NCI-H1092 (cell line): ENCODE data around the gene DIP2C.

Experiments used
- DNase-seq: peaks from one replicate; lab custom pipeline; 2025; lab: John Stamatoyannopoulos, UW

Gene DIP2C

DNA sequence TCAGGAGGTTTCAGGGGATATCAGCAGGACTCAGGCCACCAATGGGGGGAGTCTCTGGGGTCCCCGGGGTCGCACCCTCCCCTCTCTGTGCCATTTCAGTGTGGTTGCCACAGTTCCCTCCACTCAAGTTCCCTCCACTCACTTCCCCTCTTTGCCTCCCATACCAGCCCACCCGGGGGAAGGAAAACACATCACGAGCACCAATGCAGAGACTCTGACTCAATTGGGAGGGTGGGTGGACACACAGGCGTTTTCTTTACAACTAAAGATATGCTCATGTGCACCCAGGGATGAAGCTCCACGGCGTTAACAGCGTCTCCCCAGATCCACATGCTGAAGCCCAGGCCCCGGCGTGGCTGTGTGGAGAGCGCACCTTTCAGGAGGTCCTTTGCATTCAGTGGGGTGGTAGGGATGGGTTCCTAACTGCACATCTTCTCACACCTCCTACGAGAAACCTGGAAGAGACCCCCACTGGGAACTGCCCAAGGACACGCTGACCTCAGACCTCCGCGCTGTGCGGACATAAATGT lies 300.1 kb downstream of the DIP2C start:
- no peak for DNase-seq

GRCh38 chr10:388661-389045 lies 300.8 kb downstream of the DIP2C start:
- DNase-seq: no peak

GRCh38 chr10:387909-388660 lies 301.4 kb downstream of the DIP2C start:
- DNase-seq: no peak

GRCh38 chr10:387593-387891 lies 301.9 kb downstream of the DIP2C start:
- DNase-seq: no peak

DNA sequence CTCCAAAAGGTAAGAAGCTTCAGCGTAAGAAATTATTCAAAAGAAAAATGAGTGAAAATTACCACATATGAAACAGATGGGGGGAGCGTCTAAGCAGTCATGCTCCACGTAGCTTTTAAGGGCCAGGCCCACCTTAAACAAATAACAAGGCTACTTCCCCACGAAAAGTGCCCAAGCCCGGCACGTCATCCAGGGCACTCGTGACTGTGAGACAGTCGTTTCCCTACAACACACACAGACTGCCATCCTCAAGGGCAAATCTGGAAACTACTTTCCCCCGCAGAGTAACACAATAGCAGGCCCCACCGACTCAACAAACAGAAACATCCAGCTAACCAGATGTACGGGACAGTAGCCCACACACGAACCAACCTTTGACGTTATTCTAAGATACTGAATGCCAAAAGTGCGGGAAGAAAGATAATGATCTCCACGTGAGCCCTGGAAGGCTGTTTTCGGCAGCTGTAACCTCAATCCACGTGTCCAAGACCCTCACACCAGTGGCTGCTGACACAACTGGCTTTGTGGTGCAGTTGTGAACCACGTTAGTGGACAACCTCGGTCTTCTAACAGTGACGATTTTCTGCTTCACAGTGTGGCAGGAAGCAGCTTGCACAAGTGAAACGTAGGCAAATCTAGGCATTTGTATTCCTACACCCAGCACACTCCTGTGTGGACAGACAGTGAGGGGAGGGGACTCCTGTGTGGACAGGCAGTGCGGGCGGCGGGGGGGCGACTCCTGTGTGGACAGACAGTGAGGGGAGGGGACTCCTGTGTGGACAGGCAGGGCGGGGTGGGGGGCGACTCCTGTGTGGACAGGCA lies 302.5 kb downstream of the DIP2C start:
- DNase-seq: no peak

- no peak for DNase-seq
Measured at GRCh38 chr10:385571-386300, 303.7 kb downstream of the DIP2C start.

DNA sequence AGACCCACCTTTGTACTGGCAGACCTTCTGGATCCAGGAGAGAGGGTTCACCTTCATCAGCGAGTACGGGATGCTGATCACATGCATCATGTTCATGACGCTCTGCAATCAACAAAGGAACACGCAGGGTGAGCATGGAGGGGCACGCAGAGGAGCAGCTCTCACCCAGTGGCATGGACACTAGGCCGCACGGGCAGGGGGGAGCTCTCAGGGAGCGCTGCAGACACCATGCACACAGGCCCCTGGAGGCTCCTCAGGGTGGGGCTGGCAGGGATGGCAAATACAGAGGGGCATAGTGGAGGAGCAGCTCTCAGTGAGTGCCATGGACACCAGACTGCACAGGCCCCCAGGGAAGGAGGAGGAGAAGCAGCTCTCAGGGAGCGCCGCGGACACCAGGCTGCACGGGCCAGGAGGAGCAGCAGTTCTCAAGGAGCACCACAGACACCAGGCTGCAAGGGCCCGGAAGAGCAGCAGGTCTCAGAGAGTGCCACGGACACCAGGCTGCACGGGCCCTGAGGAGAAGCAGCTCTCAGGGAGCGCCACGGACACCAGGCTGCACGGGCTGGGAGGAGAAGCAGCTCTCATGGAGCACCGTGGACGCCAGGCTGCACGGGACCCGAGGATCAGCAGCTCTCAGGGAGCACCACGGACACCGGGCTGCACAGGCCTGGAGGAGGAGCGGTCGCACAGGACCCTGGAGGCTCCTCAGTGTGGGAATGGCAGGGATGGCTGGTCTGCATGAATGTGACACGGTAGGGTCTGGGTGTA lies 304.7 kb downstream of the DIP2C start:
- no peak for DNase-seq

GRCh38 chr10:383519-383918 lies 305.9 kb downstream of the DIP2C start:
- no peak for DNase-seq

DNA sequence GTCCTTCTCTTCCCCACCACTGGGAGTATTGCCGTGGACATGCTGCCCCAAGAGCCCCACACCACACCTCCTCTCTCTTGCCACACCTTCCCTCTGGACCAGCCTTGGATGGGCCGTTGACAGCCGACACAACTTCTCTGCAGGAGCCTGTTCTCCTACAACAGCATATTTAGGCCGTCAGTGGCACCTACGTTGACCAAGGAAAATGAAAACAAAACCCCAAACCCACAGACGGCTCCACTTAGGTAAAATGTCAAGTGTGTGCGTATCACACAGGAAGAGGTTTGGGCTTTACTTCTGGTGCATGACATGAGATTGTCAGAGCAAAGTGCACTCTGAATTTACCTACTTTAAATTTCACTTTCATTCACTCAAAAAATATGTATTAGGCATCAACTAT lies 307.7 kb downstream of the DIP2C start:
- DNase-seq: no peak

DNA sequence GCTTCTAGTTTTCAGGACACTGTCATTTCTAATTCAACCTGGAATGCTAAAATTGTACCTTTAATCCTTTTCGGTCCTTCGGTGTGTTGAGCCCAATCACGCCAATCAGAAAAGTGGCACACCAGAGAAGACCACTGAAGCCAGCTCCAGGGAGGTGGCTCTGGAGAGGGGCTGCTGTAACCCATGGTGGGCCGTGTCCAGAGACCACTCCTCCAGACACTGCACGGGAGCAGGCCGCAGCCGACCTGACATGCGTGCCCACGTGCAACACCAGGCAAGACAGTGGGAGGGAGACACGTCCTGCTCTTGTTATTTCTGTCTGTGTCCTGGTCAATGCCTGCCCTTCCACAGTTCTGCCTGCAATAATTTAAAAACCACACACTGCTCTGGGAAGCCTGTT lies 308.1 kb downstream of the DIP2C start:
- DNase-seq: no peak

GRCh38 chr10:380313-380940 lies 309.0 kb downstream of the DIP2C start:
- no peak for DNase-seq

- no peak for DNase-seq
Measured at GRCh38 chr10:378930-379704, 310.4 kb downstream of the DIP2C start.

- no peak for DNase-seq
Measured at GRCh38 chr10:378230-378929, 311.1 kb downstream of the DIP2C start.

- no peak for DNase-seq
Measured at GRCh38 chr10:377228-377627, 312.2 kb downstream of the DIP2C start.

- DNase-seq: no peak
Measured at GRCh38 chr10:375815-376505, 313.5 kb downstream of the DIP2C start.

DNA sequence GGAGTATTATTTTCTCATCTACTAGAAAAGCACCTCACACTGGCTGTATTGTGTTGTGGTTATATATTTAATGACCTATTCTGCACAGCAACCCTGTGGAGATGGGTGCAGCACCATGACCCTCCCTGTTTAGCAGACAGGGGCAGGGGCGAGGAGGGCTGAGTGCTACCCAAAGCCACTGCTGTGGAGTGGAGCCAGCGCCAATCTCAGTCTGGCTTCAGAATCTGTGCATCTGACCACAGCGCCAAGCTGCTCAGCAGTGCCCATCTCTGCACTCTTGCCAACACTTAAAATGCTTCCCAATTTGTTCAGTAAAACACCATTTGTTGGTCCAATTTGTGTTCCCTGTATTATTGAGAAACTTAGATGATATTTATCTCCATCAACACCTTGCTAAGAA lies 315.1 kb downstream of the DIP2C start:
- no peak for DNase-seq

GRCh38 chr10:373526-374309 lies 315.8 kb downstream of the DIP2C start:
- DNase-seq: no peak

DNA sequence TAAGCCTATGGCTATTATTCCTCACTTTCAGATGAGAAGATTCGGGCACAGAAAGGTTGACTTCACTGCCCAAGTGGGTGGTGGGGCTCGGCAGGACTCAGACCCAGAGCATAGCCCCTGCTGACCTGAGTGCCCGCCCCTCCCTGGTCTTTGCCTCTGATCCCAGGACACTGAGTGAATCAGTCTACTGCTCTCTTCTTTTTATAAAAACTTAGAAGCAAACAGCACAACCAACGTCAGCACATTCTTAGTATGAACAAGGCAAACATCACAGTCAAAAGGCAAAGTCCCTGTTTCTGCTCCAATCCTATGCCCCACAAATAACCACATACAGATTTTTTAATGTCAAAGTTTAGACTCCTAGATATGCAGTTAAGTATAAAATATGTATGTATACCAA lies 316.5 kb downstream of the DIP2C start:
- no peak for DNase-seq

DNA sequence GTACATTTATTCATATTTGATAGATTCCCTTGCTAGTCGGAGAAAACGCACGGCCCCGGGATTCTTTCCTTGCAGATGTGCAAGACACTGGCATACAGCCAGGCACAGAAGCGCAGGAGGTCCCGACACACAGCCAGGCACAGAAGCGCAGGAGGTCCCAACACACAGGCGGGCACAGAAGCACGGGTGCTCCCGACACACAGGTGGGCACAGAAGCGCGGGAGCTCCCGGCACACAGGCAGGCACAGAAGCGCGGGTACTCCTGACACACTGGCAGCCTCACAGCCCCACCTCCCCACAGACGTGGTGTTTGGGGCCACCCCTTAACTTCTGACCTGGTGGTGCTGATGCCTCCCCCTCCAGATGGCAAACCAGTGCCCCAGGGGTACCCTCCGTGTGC lies 316.9 kb downstream of the DIP2C start:
- no peak for DNase-seq
